A549 (cell line): ENCODE results near the gene HTRA1.

Experiments used
- CEBPB ChIP-seq, 2 experiments: fragments of >200 bp in 1 of 2; sonication (Bioruptor Twin) in 1 of 2; formaldehyde crosslinking in 1 of 2; IDR thresholded peaks; 2 replicates each; pipeline ENCODE4 v1.6.1; 2012 to 2016
- CTCF ChIP-seq: fragments of >200 bp; sonication (Bioruptor Twin); formaldehyde crosslinking; IDR thresholded peaks from 3 replicates; pipeline ENCODE4 v1.5.1; 2016
- E2F6 ChIP-seq: IDR thresholded peaks from 2 replicates; pipeline ENCODE4 v1.6.1; 2012; ENCODE audit warnings: low read depth, borderline replicate concordance
- MAFK ChIP-seq: fragments of 450-650 bp; IDR thresholded peaks from 2 replicates; pipeline ENCODE4 v1.6.1; 2014; ENCODE audit not compliant: partially characterized antibody
- NR3C1 ChIP-seq: fragments of >200 bp; sonication (Bioruptor Twin); formaldehyde crosslinking; IDR thresholded peaks from 3 replicates; pipeline ENCODE4 v1.6.1; 2017
- POLR2A ChIP-seq: IDR thresholded peaks from 2 replicates; pipeline ENCODE4 v1.6.1; 2012; ENCODE audit warnings: mild to moderate bottlenecking, low read length

- no peak for TF ChIP-seq CEBPB (IDR thresholded peaks at IDR 0.05)
- TF ChIP-seq CTCF, result no peak
- TF ChIP-seq NR3C1, result no peak
- TF ChIP-seq E2F6, result no peak
- no peak for TF ChIP-seq POLR2A
- no peak for TF ChIP-seq MAFK
Measured at GRCh38 chr10:122448600-122448999, 12.8 kb upstream of the HTRA1 start.
